HepG2 (cell line): ENCODE data around the gene NGEF. TPM values are rescaled to one million over a fixed set of nuclear protein-coding genes. Genes with fewer than 3 reads are reported as not detected.

ENCODE experiments used
- ARHGAP35 ChIP-seq: sonication (generic); formaldehyde crosslinking; IDR thresholded peaks from 2 replicates; pipeline ENCODE4 v1.9.0; 2022; ENCODE audit warnings: mild to moderate bottlenecking, inconsistent platforms, moderate library complexity, missing genetic modification reagents, borderline replicate concordance
- FOXO4 ChIP-seq: sonication (generic); formaldehyde crosslinking; conservative IDR thresholded peaks from 2 replicates; pipeline ENCODE4 v1.8.1; 2023; ENCODE audit warnings: missing genetic modification reagents
- IKZF5 ChIP-seq: IDR thresholded peaks from 2 replicates; pipeline ENCODE4 v1.6.1; 2018; ENCODE audit warnings: missing genetic modification reagents, mild to moderate bottlenecking, missing compliant biosample characterization
- JUN ChIP-seq: sonication (generic); formaldehyde crosslinking; IDR thresholded peaks from 2 replicates; pipeline ENCODE4 v1.4.0; 2020; ENCODE audit warnings: mild to moderate bottlenecking, missing genetic modification reagents
- MIER3 ChIP-seq: IDR thresholded peaks from 2 replicates; pipeline ENCODE4 v1.6.1; 2016; ENCODE audit warnings: missing compliant biosample characterization, borderline replicate concordance
- PAF1 ChIP-seq: IDR thresholded peaks from 2 replicates; pipeline ENCODE4 v1.6.1; 2016; ENCODE audit warnings: missing genetic modification reagents, missing compliant biosample characterization
- REL ChIP-seq: sonication (generic); formaldehyde crosslinking; conservative IDR thresholded peaks from 2 replicates; pipeline ENCODE4 v1.8.0; 2022; ENCODE audit warnings: mild to moderate bottlenecking, missing genetic modification reagents, moderate library complexity
- TMF1 ChIP-seq: sonication (generic); formaldehyde crosslinking; IDR thresholded peaks from 2 replicates; pipeline ENCODE4 v1.8.1; 2022; ENCODE audit warnings: low read depth, missing genetic modification reagents
- ZNF281 ChIP-seq: sonication (generic); formaldehyde crosslinking; IDR thresholded peaks from 2 replicates; pipeline ENCODE4 v1.4.0; 2020; ENCODE audit warnings: missing genetic modification reagents, borderline replicate concordance
- ZNF639 ChIP-seq: conservative IDR thresholded peaks from 2 replicates; pipeline ENCODE4 v1.6.1; 2018; ENCODE audit warnings: missing genetic modification reagents
- ZNF646 ChIP-seq: sonication (generic); formaldehyde crosslinking; IDR thresholded peaks from 2 replicates; pipeline ENCODE4 v1.9.0; 2021; ENCODE audit warnings: mild to moderate bottlenecking, missing genetic modification reagents
- ZNF709 ChIP-seq: sonication (generic); formaldehyde crosslinking; IDR thresholded peaks from 2 replicates; pipeline ENCODE4 v1.5.0; 2020; ENCODE audit warnings: mild to moderate bottlenecking, missing genetic modification reagents
- ZNF841 ChIP-seq: sonication (generic); formaldehyde crosslinking; IDR thresholded peaks from 2 replicates; pipeline ENCODE4 v1.8.1; 2023; ENCODE audit warnings: missing genetic modification reagents, borderline replicate concordance
- polyA plus RNA-seq, 8 experiments: library from polyadenylated mRNA; depleted of rRNA in 3 of 8; stranded (reverse) in 7 of 8; unstranded in 1 of 8; fragments of >200 nt; fragmentation: Illumina TruSeq in 4 of 8; extraction: Trizol in 4 of 8; gene quantifications; 2 replicates each; pipeline versions ENCODE4 v1.2.1 to v1.2.3, GENCODE V29; 2011 to 2016; ENCODE audit warnings: low read depth in 4 of 8, missing spikeins in 1 of 8, mixed read lengths in 1 of 8; ENCODE audit not compliant: insufficient read depth in 1 of 8
- total RNA-seq, 5 experiments: library from RNA; depleted of rRNA; stranded (reverse); fragments of >200 nt; fragmentation: Illumina TruSeq; extraction: Trizol; gene quantifications; 2 replicates each; pipeline ENCODE4 v1.2.3, GENCODE V29; 2016; ENCODE audit warnings: low read depth in 1 of 5

The NGEF gene
- total and polyA plus RNA-seq, 2 of the 13 experiments (the other 11 are each of a cell fraction or from before 2014, with no cell fraction given), result 14.4 to 36.9 TPM

GRCh38 chr2:233061591-233062450, 48.8 kb upstream of the NGEF start (continued):
- peak; percentile 79; the same call in 1 of the 2 replicates for TF ChIP-seq IKZF5
- peak; percentile 40; the same call in 1 of the 2 replicates for TF ChIP-seq ZNF281
- TF ChIP-seq ZNF841 (CRISPR knock-in tag), result no peak
- TF ChIP-seq MIER3 (CRISPR knock-in tag), result peak; percentile 44; the same call in 1 of the 2 replicates
- no peak for TF ChIP-seq FOXO4 (CRISPR knock-in tag)
- no peak for TF ChIP-seq PAF1 (CRISPR knock-in tag)
- peak; percentile 59; the same call in 1 of the 2 replicates for TF ChIP-seq ZNF709 (CRISPR knock-in tag)
- TF ChIP-seq JUN (CRISPR knock-in tag), result peak; percentile 40; the same call in 1 of the 2 replicates
- TF ChIP-seq TMF1 (CRISPR knock-in tag), result 0 out of 2 replicates have a peak, but pooled peaks have one; percentile 47
- no peak; the same call in 1 of the 2 replicates for TF ChIP-seq ZNF639 (CRISPR knock-in tag)
- no peak for TF ChIP-seq ARHGAP35 (CRISPR knock-in tag)
- no peak for TF ChIP-seq REL (CRISPR knock-in tag)
- no peak for TF ChIP-seq ZNF646
